ENCODE measurements around the gene LMF2. TPM values are rescaled to one million over a fixed set of nuclear protein-coding genes. Genes with fewer than 3 reads are reported as not detected.

LMF2 gene
- total RNA-seq, 2 experiments from 2014 or later, result 62.1 to 63.8 TPM

- intact Hi-C loops (cut with micrococcal nuclease), result loop anchor here (5.0 kb wide), 1 partner anchor 41 kb away; no protein-coding TSS in a partner anchor
- Mint-ChIP-seq H3K27ac (no peak overlapping the region), H3K4me1 (ENCODE audit: low read depth) (peaks cover 13% of the 10 kb centered on the region), H3K4me3 (no peak overlapping the region), H3K27me3 (no peaks in the 10 kb centered on the region), H3K9me3 (no peaks in the 10 kb centered on the region), H3K36me3 (peaks cover 22% of the 10 kb centered on the region)
- no peak for DNase-seq
- POLR2A ChIA-PET, result interaction anchor here (1.4 kb wide), 1 partner anchor 8 kb away, joined by 3 read pairs; no protein-coding TSS in a partner anchor
- CTCF ChIA-PET, result interaction anchor here (1.2 to 2.1 kb wide), 4 partner anchors 17 to 164 kb away, joined by 3 to 12 read pairs (median 5); partner anchors contain the start of genes SBF1 and SCO2
These were observed 50.9 kb downstream of the LMF2 start for GRCh38 chr22:50456466-50457234.

GRCh38 chr22:50456026-50456425 is 51.5 kb downstream of the LMF2 start:
- Mint-ChIP-seq H3K27me3 (no peaks in the 10 kb centered on the region), H3K4me1 (ENCODE audit: low read depth) (peaks cover 13% of the 10 kb centered on the region), H3K9me3 (no peaks in the 10 kb centered on the region), H3K4me3 (no peak overlapping the region), H3K27ac (no peak overlapping the region), H3K36me3 (peaks cover 25% of the 10 kb centered on the region)
- ChIA-PET CTCF (interaction anchor here (1.5 to 2.1 kb wide), 2 partner anchors 17 to 165 kb away, joined by 5 to 12 read pairs; partner anchors contain the start of gene SBF1), POLR2A (interaction anchor here (1.4 kb wide), 1 partner anchor 9 kb away, joined by 3 read pairs; no protein-coding TSS in a partner anchor)
- intact Hi-C loops (cut with micrococcal nuclease), result loop anchor here (5.0 kb wide), 1 partner anchor 41 kb away; no protein-coding TSS in a partner anchor
- no peak for DNase-seq

DNA sequence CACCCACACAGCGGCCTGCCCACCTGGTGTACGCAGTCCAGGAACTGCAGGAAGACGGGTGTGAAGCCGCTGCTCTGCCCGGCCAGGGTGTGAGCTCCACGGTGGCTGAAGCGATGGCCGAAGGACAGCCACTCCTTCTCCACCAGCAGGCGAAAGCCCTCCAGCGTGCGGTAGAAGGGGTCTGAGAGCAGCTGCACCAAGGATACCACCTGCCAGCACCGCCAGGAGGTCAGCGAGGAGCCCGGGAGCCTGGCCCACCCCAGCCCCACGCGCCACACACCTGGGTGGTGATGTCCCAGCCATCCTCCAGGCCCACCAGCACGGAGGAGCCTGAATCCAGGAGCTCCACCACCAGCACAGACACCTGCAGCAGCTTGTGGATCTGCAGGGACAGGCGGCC is 52.3 kb downstream of the LMF2 start:
- intact Hi-C loops (cut with micrococcal nuclease), result loop anchor here (5.0 kb wide), 1 partner anchor 42 kb away; no protein-coding TSS in a partner anchor
- ChIA-PET CTCF (no interaction called here), POLR2A (interaction anchor here (1.4 kb wide), 1 partner anchor 9 kb away, joined by 3 read pairs; no protein-coding TSS in a partner anchor)
- no peak for DNase-seq
- Mint-ChIP-seq H3K27ac (no peak overlapping the region), H3K27me3 (no peaks in the 10 kb centered on the region), H3K4me3 (no peak overlapping the region), H3K36me3 (peaks cover 24% of the 10 kb centered on the region), H3K4me1 (ENCODE audit: low read depth) (peaks cover 13% of the 10 kb centered on the region), H3K9me3 (no peaks in the 10 kb centered on the region)

GRCh38 chr22:50454556-50455075 is 52.9 kb downstream of the LMF2 start:
- no peaks in the 10 kb centered on the region for H3K9me3 Mint-ChIP-seq
- H3K4me3 Mint-ChIP-seq, result no peak overlapping the region
- H3K27me3 Mint-ChIP-seq, result no peaks in the 10 kb centered on the region
- H3K4me1 Mint-ChIP-seq (ENCODE audit: low read depth), result peaks cover 13% of the 10 kb centered on the region
- H3K27ac Mint-ChIP-seq, result no peak overlapping the region
- DNase-seq, result no peak
- H3K36me3 Mint-ChIP-seq, result peaks cover 28% of the 10 kb centered on the region
- intact Hi-C loops (cut with micrococcal nuclease), result loop anchor here (5.0 kb wide), 1 partner anchor 43 kb away; no protein-coding TSS in a partner anchor
- ChIA-PET CTCF (interaction anchor here (1.8 kb wide), 1 partner anchor 43 kb away, joined by 7 read pairs; no protein-coding TSS in a partner anchor), POLR2A (no interaction called here)

Other genes starting within 250 kb of the LMF2 start
- 1 to 10 TPM; 9.1 to 9.7 TPM for gene MAPK12, start 246.0 kb downstream of the LMF2 start, total RNA-seq
- 10 to 100 TPM; 23.1 to 24.6 TPM for gene MAPK11, start 237.3 kb downstream of the LMF2 start, total RNA-seq
- gene PLXNB2, start 200.1 kb downstream of the LMF2 start, total RNA-seq, result 1 to 10 TPM; 6.3 to 8.3 TPM
- 1 to 10 TPM; 3.5 to 3.6 TPM for gene DENND6B, start 180.7 kb downstream of the LMF2 start, total RNA-seq
- 10 to 100 TPM; 41.2 to 41.7 TPM for gene PPP6R2, start 164.4 kb downstream of the LMF2 start, total RNA-seq
- gene SBF1, start 32.7 kb downstream of the LMF2 start, total RNA-seq, result 100 to 1,000 TPM; 110 to 112 TPM
- 1 to 10 TPM; 7.3 to 7.4 TPM for gene ADM2, start 26.2 kb downstream of the LMF2 start, total RNA-seq
- gene MIOX, start 20.8 kb downstream of the LMF2 start, total RNA-seq, result under 1 TPM; 0.39 to 0.59 TPM
- gene NCAPH2, start 522 bp upstream of the LMF2 start, total RNA-seq, result 100 to 1,000 TPM; 134 to 138 TPM
- 1 to 10 TPM; 1.9 to 5.6 TPM for gene SCO2, start 17.9 kb upstream of the LMF2 start, total RNA-seq
- 10 to 100 TPM; 64.7 to 65.6 TPM for gene TYMP, start 22.3 kb upstream of the LMF2 start, total RNA-seq
- gene KLHDC7B, start 38.2 kb upstream of the LMF2 start, total RNA-seq, result 1 to 10 TPM; 6.9 to 7.7 TPM
- 1 to 10 TPM in 1 of 2 experiments, under 1 TPM in 1; 0.87 to 1.0 TPM for gene SYCE3, start 55.2 kb upstream of the LMF2 start, total RNA-seq
- gene CPT1B, start 70.7 kb upstream of the LMF2 start, total RNA-seq, result 10 to 100 TPM; 33.3 to 36.9 TPM
- 10 to 100 TPM; 76.2 to 76.3 TPM for gene CHKB, start 75.1 kb upstream of the LMF2 start, total RNA-seq
- under 1 TPM; 0.10 to 0.19 TPM for gene MAPK8IP2, start 93.1 kb upstream of the LMF2 start, total RNA-seq
- 10 to 100 TPM; 23.9 to 25.8 TPM for gene ARSA, start 120.5 kb upstream of the LMF2 start, total RNA-seq
- gene SHANK3, start 165.1 kb upstream of the LMF2 start, total RNA-seq, result under 1 TPM; 0.05 to 0.07 TPM
- gene ACR, start 230.5 kb upstream of the LMF2 start, total RNA-seq, result not detected

Data from activated CD4-positive, alpha-beta memory T cell treated with anti-CD3 and anti-CD28 coated beads for 36 hours (primary cell).